DLD1 (cell line): ENCODE results near the gene GNB1.
"Not testable (repeated sequence)": the region's sequence is repeated elsewhere in the genome, so short reads cannot be mapped to it uniquely, and the experiment has no call there.

Source experiments
- in situ Hi-C: cut with HindIII; loops from 2 replicates; pipeline ENCODE4 v1.10.0; 2017; ENCODE audit warnings: low sequenced_read_pairs

The GNB1 gene

GRCh38 chr1:1861761-1862310 is 29.1 kb downstream of the GNB1 start:
- in situ Hi-C loops, result not testable (repeated sequence)

GRCh38 chr1:1861339-1861730 is 29.6 kb downstream of the GNB1 start:
- in situ Hi-C loops, result no loop called here

GRCh38 chr1:1859970-1860697 is 30.8 kb downstream of the GNB1 start:
- in situ Hi-C loops, result not testable (repeated sequence)

GRCh38 chr1:1858382-1859086 is 32.4 kb downstream of the GNB1 start:
- in situ Hi-C loops, result no loop called here

- in situ Hi-C loops, result no loop called here
These were observed 33.7 kb downstream of the GNB1 start for GRCh38 chr1:1857096-1857703.

GRCh38 chr1:1856161-1856560 is 34.7 kb downstream of the GNB1 start:
- in situ Hi-C loops, result not testable (repeated sequence)

- in situ Hi-C loops, result no loop called here
These were observed 37.2 kb downstream of the GNB1 start for GRCh38 chr1:1853593-1854257.

- in situ Hi-C loops, result no loop called here
These were observed 38.1 kb downstream of the GNB1 start for GRCh38 chr1:1852619-1853414.

- in situ Hi-C loops, result no loop called here
These were observed 43.0 kb downstream of the GNB1 start for GRCh38 chr1:1847890-1848289.

GRCh38 chr1:1847061-1847850 is 43.6 kb downstream of the GNB1 start:
- in situ Hi-C loops, result no loop called here

GRCh38 chr1:1846386-1846918 is 44.4 kb downstream of the GNB1 start:
- in situ Hi-C loops, result no loop called here

- in situ Hi-C loops, result no loop called here
These were observed 48.3 kb downstream of the GNB1 start for GRCh38 chr1:1842360-1843146.

GRCh38 chr1:1841575-1841995 is 49.3 kb downstream of the GNB1 start:
- in situ Hi-C loops, result no loop called here

GRCh38 chr1:1839311-1839965 is 51.4 kb downstream of the GNB1 start:
- in situ Hi-C loops, result no loop called here

- in situ Hi-C loops, result no loop called here
These were observed 54.8 kb downstream of the GNB1 start for GRCh38 chr1:1836119-1836518.

- in situ Hi-C loops, result no loop called here
These were observed 55.3 kb downstream of the GNB1 start for GRCh38 chr1:1835546-1835945.

- in situ Hi-C loops, result no loop called here
These were observed 57.0 kb downstream of the GNB1 start for GRCh38 chr1:1833916-1834325.

- in situ Hi-C loops, result no loop called here
These were observed 57.4 kb downstream of the GNB1 start for GRCh38 chr1:1833456-1833855.
